SW480 (cell line): ENCODE results near the gene C1orf226.
"Not testable (repeated sequence)": the region's sequence is repeated elsewhere in the genome, so short reads cannot be mapped to it uniquely, and the experiment has no call there.

Source experiments
- DNase-seq: peaks from one replicate; pipeline ENCODE4 v3.0.0-alpha.2; 2016; ENCODE audit warnings: low spot score

The C1orf226 gene

DNA sequence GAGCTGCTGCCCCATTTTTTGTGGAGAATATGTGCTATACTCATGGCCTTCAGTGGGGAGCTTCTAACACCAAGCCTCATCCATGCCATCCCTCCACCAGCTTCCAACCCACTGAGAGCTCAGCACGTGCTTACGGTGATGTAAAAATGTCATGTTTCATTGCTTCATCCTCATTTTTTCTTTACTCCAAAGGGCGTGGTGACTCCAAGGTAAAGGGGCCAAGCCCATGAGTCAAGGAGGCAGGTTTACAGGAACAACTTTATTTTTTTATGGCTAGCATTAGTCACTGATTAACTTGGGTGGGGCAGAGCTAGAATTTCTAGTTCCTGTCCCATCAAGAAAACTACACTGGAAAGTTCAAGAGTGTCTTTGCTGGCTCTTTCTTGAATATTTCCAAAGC, at the start of gene C1orf226:
Gene C1orf226, plus strand, starts transcription at position 346 of the 400 bp plus-strand sequence. CDS start 174 bp downstream, outside the sequence.
- DNase-seq = peak; percentile 64

- DNase-seq = no peak
These were observed 47.5 kb upstream of the C1orf226 start for GRCh38 chr1:162333991-162334390.

DNA sequence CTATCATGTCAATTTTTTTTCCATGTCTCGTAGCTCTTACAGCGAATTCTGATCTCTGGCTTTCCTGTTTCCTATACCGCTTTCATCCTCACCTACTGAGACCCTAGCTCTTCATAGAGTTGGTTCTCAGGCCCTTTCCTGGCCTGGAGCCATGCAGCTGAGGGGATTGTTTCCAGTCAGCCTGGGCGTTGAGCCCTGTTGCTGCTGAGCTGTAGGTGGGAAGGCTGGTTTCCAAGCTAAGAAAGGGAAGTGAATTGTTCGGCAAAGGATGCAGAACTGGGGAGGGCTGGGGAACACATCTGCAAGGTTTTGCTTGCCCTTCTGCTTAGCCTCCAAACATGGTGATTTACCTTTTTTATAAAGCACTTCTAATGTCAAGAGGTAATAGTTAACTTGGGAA, 46.4 kb upstream of the C1orf226 start:
- DNase-seq = no peak

- DNase-seq = no peak
These were observed 44.8 kb upstream of the C1orf226 start for GRCh38 chr1:162336621-162337285.

DNA sequence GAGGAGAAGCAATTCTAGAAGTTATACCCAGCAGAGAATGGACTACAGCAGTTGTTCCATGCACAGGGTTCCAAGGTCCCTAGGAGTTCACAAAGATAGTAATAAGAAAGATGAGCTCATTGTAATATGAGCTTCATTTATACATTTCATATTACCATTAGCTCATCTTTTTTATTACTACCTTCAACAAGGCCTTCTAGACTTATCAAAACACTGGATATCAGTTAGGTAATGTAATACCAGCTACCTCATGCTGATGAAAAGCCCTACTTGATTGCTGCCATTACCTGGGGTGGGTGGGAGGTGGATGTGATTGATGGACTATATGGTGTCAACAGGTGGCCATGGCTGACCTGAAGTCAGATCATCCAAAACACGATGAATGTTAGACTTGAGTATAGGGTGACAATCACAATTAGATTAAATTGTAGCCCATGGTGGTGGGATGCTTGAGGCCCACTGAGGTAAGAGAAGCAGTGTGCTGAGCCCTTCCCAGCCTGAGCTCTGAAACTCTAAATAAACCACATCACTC, 39.0 kb upstream of the C1orf226 start:
- DNase-seq = no peak

DNA sequence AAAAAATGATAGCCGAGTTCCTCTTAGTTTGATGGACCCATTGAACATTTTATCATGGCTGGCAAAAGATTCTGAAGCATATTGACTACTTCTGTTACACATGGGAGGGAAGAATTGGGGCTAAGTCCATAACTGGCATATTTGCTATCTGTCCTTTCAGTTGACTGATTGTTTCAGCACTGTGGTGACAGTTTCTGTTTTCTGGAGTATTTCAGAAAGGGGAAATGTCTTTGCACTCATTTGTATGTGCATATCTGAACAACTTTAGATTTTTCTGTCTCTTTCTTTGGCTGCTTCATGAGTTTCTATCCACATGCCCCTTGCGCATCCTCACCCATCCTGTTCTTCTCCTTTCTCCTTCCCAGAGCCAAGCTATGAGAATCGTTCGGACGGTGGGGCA, 38.1 kb upstream of the C1orf226 start:
- DNase-seq = no peak

GRCh38 chr1:162347281-162347680, 34.2 kb upstream of the C1orf226 start:
- DNase-seq = no peak

DNA sequence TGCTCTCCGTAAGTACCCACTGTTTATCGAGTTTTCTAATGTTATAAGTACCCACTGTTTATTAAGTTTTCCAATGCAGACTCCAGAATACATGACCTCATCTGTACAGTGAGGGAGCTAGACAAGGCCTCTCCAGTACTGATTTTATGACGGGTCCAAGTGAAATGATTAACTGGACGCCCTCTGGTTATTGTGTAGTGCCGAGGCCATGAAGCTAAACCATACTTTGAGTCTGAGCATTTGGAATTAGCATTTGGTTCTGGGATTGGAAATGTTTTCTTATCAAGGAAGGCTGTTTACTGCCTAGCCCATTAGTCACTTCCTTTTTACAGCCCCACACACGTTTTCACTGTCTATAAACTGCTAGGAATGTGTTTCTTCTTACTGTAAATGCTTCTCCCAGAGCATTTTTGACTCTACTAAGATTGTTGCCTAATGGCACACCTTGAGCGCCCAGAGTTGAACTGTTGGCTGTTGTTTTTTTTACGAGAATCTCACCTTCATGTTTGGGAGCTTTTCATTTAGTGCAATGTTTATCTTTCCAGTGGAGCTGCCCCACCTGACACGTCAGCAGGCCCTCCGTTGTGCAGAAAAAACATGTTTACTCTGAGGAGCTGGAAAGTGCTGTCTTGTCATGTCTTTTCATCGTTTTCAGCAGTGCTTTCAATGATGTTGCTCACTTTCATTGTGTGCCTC, 31.7 kb upstream of the C1orf226 start:
- peak; percentile 30 for DNase-seq

DNA sequence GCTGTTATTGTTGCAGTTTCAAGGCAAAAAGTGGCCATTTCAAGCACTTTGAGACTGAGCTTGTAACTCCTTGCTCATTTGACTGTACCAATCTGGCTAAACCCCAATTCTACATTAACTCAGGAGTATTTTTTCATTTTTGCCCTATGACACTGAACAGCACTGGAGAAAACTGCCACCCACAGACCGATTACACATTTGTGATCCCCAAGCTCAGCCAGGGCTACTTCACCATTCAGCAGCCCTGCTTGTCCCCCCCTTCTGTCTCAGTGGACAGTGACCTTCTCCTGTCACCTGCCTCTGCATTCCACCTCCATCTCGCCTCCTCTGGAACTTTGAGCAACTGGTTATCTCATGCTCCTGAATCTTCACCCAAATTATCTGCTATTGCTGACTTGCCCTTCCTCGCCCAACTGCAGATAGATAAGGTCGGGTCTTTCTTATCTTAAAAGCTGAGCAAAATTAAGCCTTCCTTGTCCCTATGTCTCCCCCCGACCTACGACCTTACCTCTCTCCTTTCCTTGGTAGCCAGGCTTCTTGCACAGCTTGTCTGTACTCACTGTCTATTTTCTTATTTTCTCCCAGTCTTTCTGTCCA, 30.2 kb upstream of the C1orf226 start:
- DNase-seq = no peak

- DNase-seq = not testable (repeated sequence)
These were observed 29.7 kb upstream of the C1orf226 start for GRCh38 chr1:162351874-162352273.

DNA sequence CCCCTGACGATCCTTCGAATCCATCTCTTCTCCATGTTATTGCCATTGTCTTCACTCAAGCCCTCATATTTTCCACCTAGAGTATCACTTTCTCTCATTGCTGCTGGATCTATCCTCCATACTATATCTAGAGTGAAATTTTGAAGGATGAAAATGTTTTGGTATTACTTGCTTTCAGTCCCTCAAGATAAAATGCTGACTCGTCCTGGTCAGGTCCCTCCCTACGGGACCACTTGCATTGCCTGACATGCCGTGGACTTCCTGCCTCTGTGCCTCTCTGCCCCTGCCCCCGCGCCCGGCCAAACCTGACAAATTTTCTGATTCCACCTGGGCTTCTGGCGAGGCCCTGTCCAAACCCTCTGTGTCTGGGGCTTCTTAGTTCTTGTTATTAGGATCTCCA, 28.4 kb upstream of the C1orf226 start:
- DNase-seq = no peak

- no peak for DNase-seq
These were observed 27.8 kb upstream of the C1orf226 start for GRCh38 chr1:162353702-162354101.

DNA sequence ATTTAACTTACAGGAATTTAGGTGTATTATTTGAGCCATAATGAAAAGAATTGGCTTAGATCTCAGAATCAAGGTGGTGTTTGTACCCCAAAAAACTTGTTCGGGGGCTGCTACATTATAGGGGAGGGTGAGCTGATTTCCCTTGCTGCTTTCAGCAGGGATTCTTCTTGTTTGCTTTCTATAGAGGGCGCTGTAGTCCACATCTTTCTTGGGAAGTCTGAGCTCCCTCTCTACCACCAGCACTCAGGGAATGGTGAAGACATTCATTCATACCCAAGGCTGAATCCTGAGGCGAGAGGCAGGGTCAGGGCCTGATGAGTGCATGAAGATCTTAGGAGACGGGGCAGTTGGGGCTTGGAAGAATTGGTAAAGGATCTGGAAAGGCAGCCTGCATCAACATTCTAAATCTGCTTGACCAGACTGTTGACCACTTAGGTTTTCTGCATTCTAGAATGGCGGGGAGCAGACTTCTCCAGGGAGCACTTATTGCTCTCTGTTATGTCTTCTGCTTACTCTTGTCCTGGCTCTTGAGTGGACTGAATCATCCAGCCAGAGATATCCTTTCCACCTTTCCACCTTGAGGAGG, 23.8 kb upstream of the C1orf226 start:
- peak; percentile 23 for DNase-seq

GRCh38 chr1:162358928-162359327, 22.6 kb upstream of the C1orf226 start:
- no peak for DNase-seq

- DNase-seq = no peak
These were observed 21.8 kb upstream of the C1orf226 start for GRCh38 chr1:162359523-162360236.

DNA sequence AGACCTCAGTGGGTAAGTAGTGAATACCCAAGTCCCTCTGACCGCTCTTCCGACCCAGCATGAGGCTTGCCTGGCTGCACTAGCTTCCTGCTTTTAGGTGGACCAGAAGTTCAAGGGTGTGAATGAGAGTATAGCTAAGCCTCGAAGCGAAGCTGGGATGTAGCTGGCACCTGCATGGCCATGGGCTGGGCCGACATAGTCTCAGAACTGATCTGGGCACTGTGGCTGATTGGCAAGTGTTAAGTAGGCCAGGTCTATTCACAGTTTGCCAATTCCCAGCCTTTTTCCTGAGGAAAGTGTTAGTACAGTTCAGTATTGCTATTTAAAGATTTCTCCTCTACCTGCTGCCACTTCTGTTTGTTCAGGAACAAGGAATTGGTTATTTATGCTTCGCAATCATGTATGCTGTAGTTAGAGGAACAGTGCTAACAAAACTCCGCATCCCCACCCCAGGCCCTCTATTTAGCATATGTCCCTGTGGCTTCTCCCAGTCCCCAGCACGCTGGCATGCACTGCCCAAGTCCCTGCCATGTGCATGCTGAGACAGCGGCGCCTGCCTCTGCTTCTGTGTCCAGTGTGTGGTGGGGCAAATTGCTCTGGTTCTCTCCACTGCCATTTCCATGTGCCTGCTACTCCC, 21.2 kb upstream of the C1orf226 start:
- no peak for DNase-seq

DNA sequence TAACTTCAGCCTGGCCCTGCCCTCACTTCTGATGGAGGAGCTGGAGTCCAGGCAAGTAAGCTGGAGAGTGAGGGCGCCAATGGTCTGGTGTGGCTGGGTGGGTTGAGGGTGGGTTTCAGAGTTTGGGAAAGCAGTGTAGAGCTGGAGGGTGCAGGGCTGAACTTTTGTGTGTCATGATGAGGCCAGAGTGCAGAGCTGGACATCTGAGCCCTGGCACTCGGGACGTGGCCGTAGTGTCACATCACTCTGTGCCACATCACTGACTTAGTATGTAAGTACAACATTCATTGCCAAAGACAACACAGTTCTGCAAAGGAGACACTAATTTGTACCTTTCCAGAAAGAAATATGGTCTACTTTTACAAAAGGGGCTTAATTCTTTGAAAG, 20.7 kb upstream of the C1orf226 start:
- DNase-seq = no peak

GRCh38 chr1:162361349-162361748, 20.2 kb upstream of the C1orf226 start:
- no peak for DNase-seq

DNA sequence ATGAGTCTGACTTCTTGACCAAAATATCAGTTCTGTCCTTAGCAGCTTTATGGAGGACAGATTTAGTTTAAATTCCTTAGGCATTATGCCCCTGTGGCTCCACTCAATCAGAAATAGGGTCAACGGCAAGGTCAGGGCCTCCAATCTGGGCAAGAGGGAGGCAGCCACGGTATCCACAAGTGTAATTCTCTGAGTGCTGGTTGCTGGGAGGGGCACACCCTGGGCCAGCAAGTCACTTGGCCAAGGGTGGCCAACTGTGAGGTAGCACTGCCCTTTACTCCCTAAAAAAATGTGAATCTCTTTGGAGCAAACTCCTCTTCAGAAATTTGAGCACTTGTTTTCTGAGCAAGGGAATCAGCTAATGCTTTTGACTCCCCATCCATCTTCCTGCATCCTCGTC, 17.7 kb upstream of the C1orf226 start:
- DNase-seq = no peak

- DNase-seq = no peak
These were observed 17.0 kb upstream of the C1orf226 start for GRCh38 chr1:162364498-162364897.

GRCh38 chr1:162365284-162366020, 16.1 kb upstream of the C1orf226 start:
- DNase-seq = no peak
